ENCODE data around the gene PPIG.

PPIG gene

GRCh38 chr2:169690958-169691357 lies 106.8 kb downstream of the PPIG start:
- Mint-ChIP-seq H3K4me1 (peaks cover 12% of the 10 kb centered on the region), H3K27ac (no peak overlapping the region)
- DNase-seq (ENCODE audit: low spot score in 2 of 2) = no peak

More at GRCh38 chr2:169690958-169691357, 106.8 kb downstream of the PPIG start:
- H3K9me3 Mint-ChIP-seq = peaks cover 4% of the 10 kb centered on the region
- ATAC-seq = no peak
- peaks cover 18% of the 10 kb centered on the region for H3K36me3 Mint-ChIP-seq
- H3K4me3 Mint-ChIP-seq = no peak overlapping the region

All from stimulated activated effector memory CD8-positive, alpha-beta T cell treated with anti-CD3 and anti-CD28 coated beads, Interleukin-12 subunit alpha, Interleukin-12 subunit beta, amount 100 ng/mL, for 72 hours (primary cell).